GM12873 (cell line): ENCODE data around the gene NAA35.

ENCODE experiments used
- TF ChIP-seq, protein P1 (sequence below): IDR thresholded peaks from 2 replicates; pipeline ENCODE4 v1.5.1; 2012; ENCODE audit warnings: low read depth, mild to moderate bottlenecking, moderate library complexity, low read length, control low read depth; ENCODE audit not compliant: insufficient read depth; ENCODE audit errors: missing control alignments

Gene NAA35

DNA sequence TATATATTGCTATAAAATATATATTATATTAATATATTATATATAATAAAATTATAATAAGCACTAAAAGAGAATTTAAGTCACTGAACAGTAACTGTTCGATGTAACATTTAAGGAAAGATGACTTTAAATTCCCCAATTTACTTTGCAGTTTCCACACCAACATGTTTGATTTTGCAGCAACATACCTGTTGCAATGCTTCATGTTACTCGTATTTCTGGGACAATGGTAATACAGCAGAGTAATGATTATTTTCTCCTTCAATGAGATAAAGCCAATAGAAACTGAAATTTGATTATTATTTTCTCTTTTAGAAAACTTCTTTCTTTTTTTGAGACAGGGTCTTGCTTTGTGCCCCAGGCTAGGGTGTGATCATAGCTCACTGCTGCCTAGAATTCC lies 9.5 kb upstream of the NAA35 start:
- TF ChIP-seq, protein P1, sequence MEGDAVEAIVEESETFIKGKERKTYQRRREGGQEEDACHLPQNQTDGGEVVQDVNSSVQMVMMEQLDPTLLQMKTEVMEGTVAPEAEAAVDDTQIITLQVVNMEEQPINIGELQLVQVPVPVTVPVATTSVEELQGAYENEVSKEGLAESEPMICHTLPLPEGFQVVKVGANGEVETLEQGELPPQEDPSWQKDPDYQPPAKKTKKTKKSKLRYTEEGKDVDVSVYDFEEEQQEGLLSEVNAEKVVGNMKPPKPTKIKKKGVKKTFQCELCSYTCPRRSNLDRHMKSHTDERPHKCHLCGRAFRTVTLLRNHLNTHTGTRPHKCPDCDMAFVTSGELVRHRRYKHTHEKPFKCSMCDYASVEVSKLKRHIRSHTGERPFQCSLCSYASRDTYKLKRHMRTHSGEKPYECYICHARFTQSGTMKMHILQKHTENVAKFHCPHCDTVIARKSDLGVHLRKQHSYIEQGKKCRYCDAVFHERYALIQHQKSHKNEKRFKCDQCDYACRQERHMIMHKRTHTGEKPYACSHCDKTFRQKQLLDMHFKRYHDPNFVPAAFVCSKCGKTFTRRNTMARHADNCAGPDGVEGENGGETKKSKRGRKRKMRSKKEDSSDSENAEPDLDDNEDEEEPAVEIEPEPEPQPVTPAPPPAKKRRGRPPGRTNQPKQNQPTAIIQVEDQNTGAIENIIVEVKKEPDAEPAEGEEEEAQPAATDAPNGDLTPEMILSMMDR: no peak

DNA sequence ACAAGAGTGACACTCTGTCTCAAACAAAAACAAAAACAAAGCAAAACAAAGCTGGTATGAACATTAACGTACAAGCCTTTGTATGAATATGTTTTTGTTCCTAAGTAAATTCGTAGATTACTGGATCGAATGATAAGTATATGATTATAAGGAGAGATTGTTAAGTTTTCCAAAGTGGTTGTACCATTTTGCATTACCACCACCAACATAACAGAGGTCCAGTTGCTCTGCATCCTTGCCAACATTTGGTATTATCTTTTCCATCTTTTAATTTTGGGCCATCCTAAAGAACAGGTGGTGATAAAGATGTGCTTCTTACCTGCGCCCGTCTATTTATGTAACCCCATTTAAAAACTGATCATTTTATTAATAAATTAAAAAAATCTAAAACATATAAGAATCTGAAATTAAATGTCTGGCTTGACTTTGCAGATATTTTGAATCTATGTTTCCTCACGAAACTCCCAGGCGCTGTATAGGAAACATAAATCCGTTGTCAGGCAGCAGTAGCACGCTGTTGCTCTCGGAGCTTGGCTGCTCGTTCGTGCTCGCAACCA lies 593 bp upstream of the NAA35 start:
- TF ChIP-seq, protein P1: no peak

GRCh38 chr9:85941622-85941940 lies 635 bp downstream of the NAA35 start:
- TF ChIP-seq, protein P1: no peak

GRCh38 chr9:85941966-85942912 lies 1.3 kb downstream of the NAA35 start:
- TF ChIP-seq, protein P1: no peak

DNA sequence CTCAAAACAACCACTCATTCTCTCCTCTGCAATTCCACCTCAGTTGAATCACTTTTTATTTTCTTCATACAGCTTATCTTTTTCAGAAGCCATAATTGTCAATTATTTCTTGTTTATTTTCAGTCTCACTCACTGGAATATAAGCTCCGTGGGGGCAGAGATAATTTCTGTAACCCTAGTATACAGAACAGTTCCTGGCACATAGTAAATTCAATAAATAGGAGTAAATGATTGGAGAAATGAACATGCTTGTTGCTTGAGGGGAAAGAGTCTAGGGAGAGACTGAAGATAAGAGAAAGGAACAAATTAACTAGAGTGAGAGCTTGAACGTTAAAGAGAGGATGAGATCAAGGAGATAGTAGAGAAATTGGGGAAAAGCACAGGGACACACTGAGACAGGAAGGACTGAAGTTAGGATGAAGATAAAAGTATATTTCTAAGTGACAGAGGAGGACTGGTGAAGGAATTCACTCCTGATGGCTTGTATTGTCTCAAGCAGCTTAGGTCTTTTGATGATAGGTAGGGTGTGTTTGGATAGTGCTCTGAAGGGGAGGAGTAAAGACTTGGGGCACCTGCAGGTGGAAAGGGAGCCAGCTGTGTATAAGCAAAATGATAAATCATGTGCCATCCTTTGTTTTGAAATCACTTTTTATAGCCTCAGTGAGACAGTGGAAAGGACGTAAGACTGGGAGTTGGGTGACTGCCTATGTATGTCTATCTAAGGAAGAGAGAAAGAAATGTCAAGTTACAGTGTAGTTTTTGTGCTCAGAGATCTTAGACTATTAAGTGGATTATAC lies 2.2 kb downstream of the NAA35 start:
- TF ChIP-seq, protein P1: no peak

- TF ChIP-seq, protein P1: no peak
Measured at GRCh38 chr9:85943757-85944430, 2.9 kb downstream of the NAA35 start.
